Stimulated activated CD4-positive, alpha-beta T cell treated with anti-CD3 and anti-CD28 coated beads, Interleukin-12 subunit alpha, Interleukin-12 subunit beta, amount 100 ng/mL, for 24 hours (primary cell): ENCODE data around the gene CPNE1.
A peak's percentile ranks its signal among the peaks of the same experiment; 100 is the strongest.
"Not testable (repeated sequence)": the region's sequence is repeated elsewhere in the genome, so short reads cannot be mapped to it uniquely, and the experiment has no call there.

ENCODE experiments used
- DNase-seq, 2 experiments: peaks; one replicate each; pipeline ENCODE4 v3.0.0-alpha.2; 2020; ENCODE audit warnings: low read depth in 2 of 2

Gene CPNE1

GRCh38 chr20:35664466-35665206 lies at the start of gene CPNE1, which contains the start of gene RBM12:
Gene CPNE1 (minus strand): TSS chr20:35664900. CDS start chr20:35632923, 31,977 bp downstream.
Gene RBM12 (minus strand): TSS chr20:35664900. CDS start chr20:35655322, 9,578 bp downstream.
- DNase-seq: peak; percentile 88

GRCh38 chr20:35714127-35714526 lies 49.4 kb upstream of the CPNE1 start:
- DNase-seq: no peak

GRCh38 chr20:35713120-35713519 lies 48.4 kb upstream of the CPNE1 start:
- DNase-seq: not testable (repeated sequence)

GRCh38 chr20:35711588-35712209 lies 47.0 kb upstream of the CPNE1 start:
- DNase-seq: no peak

GRCh38 chr20:35710884-35711587 lies 46.3 kb upstream of the CPNE1 start:
- no peak for DNase-seq

GRCh38 chr20:35710039-35710438 lies 45.3 kb upstream of the CPNE1 start:
- DNase-seq: no peak

GRCh38 chr20:35709259-35709658 lies 44.6 kb upstream of the CPNE1 start:
- no peak for DNase-seq

- DNase-seq: no peak
Measured at GRCh38 chr20:35708502-35708901, 43.8 kb upstream of the CPNE1 start.

GRCh38 chr20:35706591-35707529 lies 42.2 kb upstream of the CPNE1 start:
- DNase-seq: not testable (repeated sequence)

- not testable (repeated sequence) for DNase-seq
Measured at GRCh38 chr20:35705894-35706293, 41.2 kb upstream of the CPNE1 start.

GRCh38 chr20:35704514-35705261 lies 40.0 kb upstream of the CPNE1 start:
- no peak for DNase-seq

- DNase-seq: no peak
Measured at GRCh38 chr20:35702824-35703695, 38.4 kb upstream of the CPNE1 start.

GRCh38 chr20:35702051-35702823 lies 37.5 kb upstream of the CPNE1 start:
- DNase-seq: no peak

- no peak for DNase-seq
Measured at GRCh38 chr20:35700625-35701148, 36.0 kb upstream of the CPNE1 start.

- no peak for DNase-seq
Measured at GRCh38 chr20:35699957-35700624, 35.4 kb upstream of the CPNE1 start.

- DNase-seq: peak; percentile 69 to 81
Measured at GRCh38 chr20:35699127-35699956, 34.6 kb upstream of the CPNE1 start, which contains the start of the genes NFS1 and ROMO1. Gene NFS1 (minus strand): TSS chr20:35699352. CDS start chr20:35699288, 64 bp downstream. Gene ROMO1 (plus strand): TSS chr20:35699405. CDS start chr20:35699633, 228 bp downstream.
